NB4 (cell line): ENCODE data around the gene COPA.
"Not testable (repeated sequence)": the region's sequence is repeated elsewhere in the genome, so short reads cannot be mapped to it uniquely, and the experiment has no call there.

Experiments used
- DNase-seq: peaks from one replicate; pipeline ENCODE4 v3.0.0; 2010; ENCODE audit warnings: low read depth
- H3K4me3 ChIP-seq: one replicate; pipeline ENCODE4 v1.5.1; 2011; ENCODE audit warnings: mild to moderate bottlenecking, low read depth, low read length, moderate library complexity
- CTCF ChIP-seq: IDR thresholded peaks from one replicate; pipeline ENCODE4 v1.5.1; 2012; ENCODE audit warnings: low read depth, low read length
- MAX ChIP-seq: IDR thresholded peaks from 2 replicates; pipeline ENCODE4 v1.6.1; 2011; ENCODE audit warnings: low read depth, low read length
- MYC ChIP-seq: IDR thresholded peaks from 2 replicates; pipeline ENCODE4 v1.6.1; 2011; ENCODE audit warnings: low read depth, low read length
- POLR2A ChIP-seq: IDR thresholded peaks from 2 replicates; pipeline ENCODE4 v1.6.1; 2011; ENCODE audit warnings: mild to moderate bottlenecking; ENCODE audit not compliant: insufficient read length; ENCODE audit errors: extremely low read depth

The COPA gene

GRCh38 chr1:160342953-160343869 is at the start of gene COPA, which contains the start of gene NCSTN:
TSS of gene COPA (minus strand) at chr1:160343250. CDS start at chr1:160343170, 80 bp downstream.
TSS of gene NCSTN (plus strand) at chr1:160343383. CDS start at chr1:160343397, 14 bp downstream.
- H3K4me3 ChIP-seq: peak within 1 kb of the TSS; percentile 97
- peak; percentile 96 for DNase-seq
- TF ChIP-seq CTCF (no peak), POLR2A (peak; percentile 58), MYC (no peak; the same call in 1 of the 2 replicates), MAX (peak; percentile 33; the same call in 1 of the 2 replicates)

- DNase-seq: not testable (repeated sequence)
Measured at GRCh38 chr1:160388406-160388805, 45.4 kb upstream of the COPA start.

GRCh38 chr1:160384812-160385211 is 41.8 kb upstream of the COPA start:
- not testable (repeated sequence) for DNase-seq, H3K4me3 ChIP-seq

More at GRCh38 chr1:160388406-160388805, 45.4 kb upstream of the COPA start:
- not testable (repeated sequence) for H3K4me3 ChIP-seq

GRCh38 chr1:160377585-160378206 is 34.6 kb upstream of the COPA start:
- DNase-seq: no peak
- H3K4me3 ChIP-seq: no peak overlapping the region
- no peak for TF ChIP-seq MAX
- no peak for TF ChIP-seq CTCF
- no peak for TF ChIP-seq MYC
- no peak for TF ChIP-seq POLR2A

- DNase-seq: peak; percentile 84
Measured at GRCh38 chr1:160376525-160377131, 33.6 kb upstream of the COPA start.

More at GRCh38 chr1:160376525-160377131, 33.6 kb upstream of the COPA start:
- TF ChIP-seq POLR2A (no peak), MYC (no peak), MAX (no peak), CTCF (peak; percentile 88)
- no peak overlapping the region for H3K4me3 ChIP-seq
